ENCODE data around the gene SPINK6.

DNA sequence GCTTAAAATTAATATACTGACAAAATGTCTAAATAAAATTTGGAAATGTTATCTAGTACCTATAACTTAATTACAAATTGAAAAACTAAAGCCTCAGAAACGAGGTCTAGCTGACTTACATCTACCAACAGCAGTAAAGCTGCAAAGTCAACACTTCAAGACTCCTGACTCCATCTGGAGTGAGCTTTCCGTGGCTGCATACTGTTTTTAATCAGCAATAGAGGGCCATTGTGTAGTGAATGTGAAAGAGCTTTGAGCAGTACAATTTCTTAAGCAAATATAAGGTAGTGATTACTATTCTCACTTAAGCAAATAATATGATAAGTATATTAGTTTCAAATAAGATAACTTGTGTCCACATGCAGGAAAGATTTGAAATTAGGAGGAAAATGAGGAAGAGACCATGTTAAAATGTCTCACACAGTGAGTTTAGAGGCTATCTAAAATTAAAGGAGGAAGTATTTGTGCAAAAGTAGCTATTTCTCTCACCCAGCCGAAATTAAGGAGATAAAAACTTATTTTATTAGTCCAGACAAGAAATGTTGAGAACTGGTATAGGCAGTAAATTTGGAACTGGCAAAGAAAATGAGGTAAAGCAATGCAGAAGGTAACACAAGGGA is 6.4 kb downstream of the SPINK6 start:
- TF ChIP-seq, protein P1, sequence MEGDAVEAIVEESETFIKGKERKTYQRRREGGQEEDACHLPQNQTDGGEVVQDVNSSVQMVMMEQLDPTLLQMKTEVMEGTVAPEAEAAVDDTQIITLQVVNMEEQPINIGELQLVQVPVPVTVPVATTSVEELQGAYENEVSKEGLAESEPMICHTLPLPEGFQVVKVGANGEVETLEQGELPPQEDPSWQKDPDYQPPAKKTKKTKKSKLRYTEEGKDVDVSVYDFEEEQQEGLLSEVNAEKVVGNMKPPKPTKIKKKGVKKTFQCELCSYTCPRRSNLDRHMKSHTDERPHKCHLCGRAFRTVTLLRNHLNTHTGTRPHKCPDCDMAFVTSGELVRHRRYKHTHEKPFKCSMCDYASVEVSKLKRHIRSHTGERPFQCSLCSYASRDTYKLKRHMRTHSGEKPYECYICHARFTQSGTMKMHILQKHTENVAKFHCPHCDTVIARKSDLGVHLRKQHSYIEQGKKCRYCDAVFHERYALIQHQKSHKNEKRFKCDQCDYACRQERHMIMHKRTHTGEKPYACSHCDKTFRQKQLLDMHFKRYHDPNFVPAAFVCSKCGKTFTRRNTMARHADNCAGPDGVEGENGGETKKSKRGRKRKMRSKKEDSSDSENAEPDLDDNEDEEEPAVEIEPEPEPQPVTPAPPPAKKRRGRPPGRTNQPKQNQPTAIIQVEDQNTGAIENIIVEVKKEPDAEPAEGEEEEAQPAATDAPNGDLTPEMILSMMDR (conservative IDR thresholded peaks at IDR 0.05), result no peak
- no peak for TF ChIP-seq ZFX (IDR thresholded peaks at IDR 0.05)

All from C4-2B (cell line).